GM04504 (cell line): ENCODE results near the gene BCL7A.
"Not testable (repeated sequence)": the region's sequence is repeated elsewhere in the genome, so short reads cannot be mapped to it uniquely, and the experiment has no call there.

Experiments
- DNase-seq: peaks from one replicate; pipeline ENCODE4 v3.0.0-alpha.2; 2012; ENCODE audit warnings: low read depth

The BCL7A gene

GRCh38 chr12:122021822-122022392, at the start of gene BCL7A:
TSS of gene BCL7A (plus strand) at chr12:122021884. CDS start at chr12:122022092, 208 bp downstream.
- no peak for DNase-seq

GRCh38 chr12:121974026-121974985, 47.4 kb upstream of the BCL7A start:
- DNase-seq, result no peak

- no peak for DNase-seq
Measured at GRCh38 chr12:121975021-121975420, 46.7 kb upstream of the BCL7A start.

GRCh38 chr12:121976950-121977349, 44.7 kb upstream of the BCL7A start:
- DNase-seq, result no peak

- DNase-seq, result no peak
Measured at GRCh38 chr12:121980191-121980891, 41.3 kb upstream of the BCL7A start.

GRCh38 chr12:121980892-121981272, 40.8 kb upstream of the BCL7A start:
- DNase-seq, result no peak

GRCh38 chr12:121981456-121981855, 40.2 kb upstream of the BCL7A start:
- DNase-seq, result no peak

- no peak for DNase-seq
Measured at GRCh38 chr12:121982950-121983349, 38.7 kb upstream of the BCL7A start.

- no peak for DNase-seq
Measured at GRCh38 chr12:121983536-121984210, 38.0 kb upstream of the BCL7A start.

GRCh38 chr12:121986489-121987245, 35.0 kb upstream of the BCL7A start:
- no peak for DNase-seq

GRCh38 chr12:121988519-121988918, 33.2 kb upstream of the BCL7A start:
- DNase-seq, result not testable (repeated sequence)

GRCh38 chr12:121989276-121990113, 32.2 kb upstream of the BCL7A start:
- no peak for DNase-seq

- no peak for DNase-seq
Measured at GRCh38 chr12:121990114-121990647, 31.5 kb upstream of the BCL7A start.

- DNase-seq, result peak; percentile 24
Measured at GRCh38 chr12:121990692-121991603, 30.7 kb upstream of the BCL7A start.

- peak; percentile 92 for DNase-seq
Measured at GRCh38 chr12:121992059-121992879, 29.4 kb upstream of the BCL7A start.

GRCh38 chr12:121996050-121996944, 25.4 kb upstream of the BCL7A start:
- no peak for DNase-seq

GRCh38 chr12:121996945-121997612, 24.6 kb upstream of the BCL7A start:
- DNase-seq, result no peak
